HEK293 (cell line): ENCODE results near the gene RXYLT1.

Source experiments
- CTCF ChIA-PET: fragments of 350-600 bp; formaldehyde crosslinking; extraction: SDS; loops from one replicate; lab custom pipeline; 2021; ENCODE audit warnings: antibody characterized with exemption; lab: Yijun Ruan, JAX
- POLR2A ChIA-PET: fragments of 300-600 bp; formaldehyde crosslinking; extraction: SDS; loops from one replicate; lab custom pipeline; 2020; ENCODE audit warnings: antibody characterized with exemption, inconsistent platforms; lab: Yijun Ruan, JAX
- H3K27ac ChIP-seq: fragments of 200-500 bp; sonication (Bioruptor generic); 2 replicates; pipeline ENCODE4 v1.5.1; 2014; ENCODE audit warnings: low read depth, low read length, control low read depth, inconsistent platforms; ENCODE audit errors: extremely low read depth
- H3K36me3 ChIP-seq, 2 experiments: fragments of 200-500 bp in 1 of 2; sonication (Bioruptor generic) in 1 of 2; 1 replicate in 1 of 2; 2 replicates in 1 of 2; pipeline ENCODE4 v1.5.1; 2014 to 2017; ENCODE audit warnings: inconsistent platforms in 2 of 2, low read length in 2 of 2; ENCODE audit not compliant: control insufficient read depth in 2 of 2, insufficient read depth in 1 of 2
- H3K4me1 ChIP-seq: fragments of 200-500 bp; sonication (Bioruptor generic); 2 replicates; pipeline ENCODE4 v1.5.1; 2014; ENCODE audit warnings: mild to moderate bottlenecking, low read length, inconsistent platforms; ENCODE audit not compliant: control insufficient read depth, insufficient read depth
- H3K4me3 ChIP-seq: 2 replicates; pipeline ENCODE4 v1.5.1; 2011; ENCODE audit warnings: low read depth, mild to moderate bottlenecking, control low read depth, low read length, moderate library complexity
- H3K9me3 ChIP-seq: fragments of 200-500 bp; sonication (Bioruptor generic); 2 replicates; pipeline ENCODE4 v1.5.1; 2014; ENCODE audit warnings: low read depth, low read length, inconsistent platforms; ENCODE audit not compliant: control insufficient read depth, insufficient read depth
- BCL11A ChIP-seq: fragments of 450-650 bp; formaldehyde crosslinking; IDR thresholded peaks from 2 replicates; pipeline ENCODE4 v1.5.1; 2016; ENCODE audit warnings: low read depth, missing biosample characterization, missing genetic modification characterization
- GLIS2 ChIP-seq: fragments of 450-650 bp; formaldehyde crosslinking; IDR thresholded peaks from 2 replicates; pipeline ENCODE4 v1.5.1; 2016; ENCODE audit warnings: missing biosample characterization, missing genetic modification characterization
- SP2 ChIP-seq: fragments of 450-650 bp; formaldehyde crosslinking; IDR thresholded peaks from 2 replicates; pipeline ENCODE4 v1.5.1; 2016; ENCODE audit warnings: missing biosample characterization, missing genetic modification characterization
- YY2 ChIP-seq: fragments of 450-650 bp; formaldehyde crosslinking; IDR thresholded peaks from 2 replicates; pipeline ENCODE4 v1.5.1; 2016; ENCODE audit warnings: missing biosample characterization, missing genetic modification characterization
- ZBTB17 ChIP-seq: fragments of 450-650 bp; formaldehyde crosslinking; IDR thresholded peaks from 2 replicates; pipeline ENCODE4 v1.5.1; 2016; ENCODE audit warnings: missing biosample characterization, missing genetic modification characterization
- ZEB2 ChIP-seq: fragments of 450-650 bp; formaldehyde crosslinking; IDR thresholded peaks from 2 replicates; pipeline ENCODE4 v1.5.1; 2016; ENCODE audit warnings: missing biosample characterization, missing genetic modification characterization
- ZNF341 ChIP-seq: fragments of 450-650 bp; formaldehyde crosslinking; IDR thresholded peaks from 2 replicates; pipeline ENCODE4; 2016; ENCODE audit warnings: low read depth, missing biosample characterization, missing genetic modification characterization
- ZNF394 ChIP-seq: fragments of 450-650 bp; formaldehyde crosslinking; IDR thresholded peaks from 2 replicates; pipeline ENCODE4 v1.5.1; 2016; ENCODE audit warnings: missing biosample characterization, missing genetic modification characterization, mild to moderate bottlenecking, moderate library complexity, borderline replicate concordance
- ZNF426 ChIP-seq: fragments of 450-650 bp; formaldehyde crosslinking; IDR thresholded peaks from 2 replicates; pipeline ENCODE4 v1.5.1; 2017; ENCODE audit warnings: missing biosample characterization, missing genetic modification characterization, mild to moderate bottlenecking, inconsistent platforms, moderate library complexity
- ZNF473 ChIP-seq: fragments of 450-650 bp; formaldehyde crosslinking; IDR thresholded peaks from 2 replicates; pipeline ENCODE4 v1.5.1; 2017; ENCODE audit warnings: missing biosample characterization, missing genetic modification characterization
- ZNF488 ChIP-seq: fragments of 450-650 bp; formaldehyde crosslinking; IDR thresholded peaks from 2 replicates; pipeline ENCODE4 v1.5.1; 2016; ENCODE audit warnings: missing biosample characterization, missing genetic modification characterization
- ZNF518A ChIP-seq: fragments of 450-650 bp; formaldehyde crosslinking; conservative IDR thresholded peaks from 2 replicates; pipeline ENCODE4 v1.5.1; 2016; ENCODE audit warnings: low read depth, missing biosample characterization, missing genetic modification characterization
- ZNF544 ChIP-seq: fragments of 450-650 bp; formaldehyde crosslinking; IDR thresholded peaks from 2 replicates; pipeline ENCODE4 v1.5.0; 2017; ENCODE audit warnings: missing biosample characterization, missing genetic modification characterization
- ZNF558 ChIP-seq: fragments of 450-650 bp; formaldehyde crosslinking; IDR thresholded peaks from 2 replicates; pipeline ENCODE4 v1.5.1; 2016; ENCODE audit warnings: missing biosample characterization, missing genetic modification characterization
- ZNF560 ChIP-seq: fragments of 450-650 bp; formaldehyde crosslinking; IDR thresholded peaks from 2 replicates; pipeline ENCODE4 v1.5.1; 2017; ENCODE audit warnings: missing biosample characterization, missing genetic modification characterization, borderline replicate concordance
- ZNF596 ChIP-seq: fragments of 450-650 bp; IDR thresholded peaks from 2 replicates; pipeline ENCODE4 v1.5.0; 2018; ENCODE audit warnings: missing biosample characterization, mild to moderate bottlenecking, missing genetic modification characterization, moderate library complexity
- ZNF701 ChIP-seq: fragments of 450-650 bp; formaldehyde crosslinking; IDR thresholded peaks from 2 replicates; pipeline ENCODE4 v1.5.1; 2016; ENCODE audit warnings: missing biosample characterization, missing genetic modification characterization
- ZNF768 ChIP-seq: fragments of 450-650 bp; formaldehyde crosslinking; IDR thresholded peaks from 2 replicates; pipeline ENCODE4 v1.5.1; 2018; ENCODE audit warnings: missing biosample characterization, mild to moderate bottlenecking, missing genetic modification characterization
- ZSCAN18 ChIP-seq: fragments of 450-650 bp; formaldehyde crosslinking; IDR thresholded peaks from 2 replicates; pipeline ENCODE4 v1.5.1; 2016; ENCODE audit warnings: missing biosample characterization, missing genetic modification characterization
- ZSCAN4 ChIP-seq: fragments of 450-650 bp; formaldehyde crosslinking; IDR thresholded peaks from 2 replicates; pipeline ENCODE4 v1.5.1; 2017; ENCODE audit warnings: missing biosample characterization, missing genetic modification characterization

The RXYLT1 gene

GRCh38 chr12:63828867-63829266, 49.2 kb downstream of the RXYLT1 start:
- H3K27ac ChIP-seq, result no peak overlapping the region
- H3K4me1 ChIP-seq, result no peaks in the 10 kb centered on the region
- no peak for TF ChIP-seq YY2 (tag by site-specific recombination)
- no peak for TF ChIP-seq BCL11A (tag by site-specific recombination)
- TF ChIP-seq GLIS2, result no peak
- no peak for TF ChIP-seq ZNF488 (tag by site-specific recombination)
- no peak for TF ChIP-seq ZNF560 (tag by site-specific recombination)
- TF ChIP-seq ZNF596, result peak; percentile 22; the same call in 1 of the 2 replicates
- TF ChIP-seq ZNF544 (tag by site-specific recombination), result no peak
- TF ChIP-seq, all 188 proteins: peak for 1
- no peak overlapping the region for H3K4me3 ChIP-seq
- CTCF ChIA-PET, result interaction anchor here (0.6 kb wide), 1 partner anchor 562 kb away, joined by 3 read pairs; the partner anchor contains the start of gene C12orf56
- H3K9me3 ChIP-seq, result no peaks in the 10 kb centered on the region
- POLR2A ChIA-PET, result no interaction called here
- no peaks in the 10 kb centered on the region for H3K36me3 ChIP-seq

DNA sequence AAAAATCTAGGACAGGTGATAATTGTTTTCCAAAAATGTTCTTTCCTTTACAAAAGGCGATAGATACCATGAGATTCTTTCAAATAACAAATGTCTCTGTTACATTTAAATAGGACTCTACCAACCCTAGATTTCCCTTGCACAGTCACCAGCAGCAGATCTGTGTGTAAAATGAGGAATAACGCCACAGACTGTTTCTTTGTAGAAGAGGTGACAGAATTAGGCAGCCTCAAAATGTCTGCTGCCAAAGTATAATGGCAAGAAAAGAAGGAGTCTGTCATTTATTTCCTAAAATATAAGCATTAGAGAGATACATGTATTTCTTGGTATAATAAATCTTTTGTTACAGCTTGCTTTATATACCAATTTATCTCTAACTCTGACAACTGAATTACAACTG, 56.3 kb downstream of the RXYLT1 start:
- ChIA-PET CTCF (interaction anchor here (0.6 to 2.7 kb wide), 6 partner anchors 10 to 440 kb away, joined by 3 to 16 read pairs (median 4); no protein-coding TSS in a partner anchor), POLR2A (interaction anchor here (0.7 kb wide), 1 partner anchor 319 kb away, joined by 3 read pairs; no protein-coding TSS in a partner anchor)
- Histone ChIP-seq H3K4me3 (no peak overlapping the region), H3K9me3 (no peaks in the 10 kb centered on the region), H3K4me1 (no peaks in the 10 kb centered on the region), H3K27ac (no peak overlapping the region), H3K36me3 (no peaks in the 10 kb centered on the region)
- no peak for TF ChIP-seq ZNF768 (tag by site-specific recombination)

DNA sequence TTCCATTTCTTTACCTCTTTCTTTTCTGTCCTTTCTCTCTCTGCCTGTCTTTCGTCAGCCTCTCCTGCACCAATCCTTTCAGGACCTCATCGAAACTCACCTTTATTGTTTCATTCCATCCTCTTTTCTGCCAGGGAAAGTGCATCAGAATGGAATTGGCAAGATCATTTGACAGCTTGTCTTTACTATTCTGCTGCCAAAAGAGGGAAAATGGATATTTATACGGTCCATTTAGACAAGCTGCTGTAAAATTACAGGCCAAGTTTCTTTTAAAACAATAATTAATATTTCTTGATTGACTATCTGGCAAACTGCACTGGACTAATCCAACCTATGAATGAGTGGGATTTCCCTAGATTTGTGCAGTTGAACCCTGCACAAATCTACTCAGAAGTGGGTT, 57.2 kb downstream of the RXYLT1 start:
- CTCF ChIA-PET, result interaction anchor here (0.5 to 2.7 kb wide), 5 partner anchors 11 to 875 kb away, joined by 3 to 16 read pairs (median 4); no protein-coding TSS in a partner anchor
- no peaks in the 10 kb centered on the region for H3K4me1 ChIP-seq
- POLR2A ChIA-PET, result no interaction called here
- no peak for TF ChIP-seq ZNF426 (tag by site-specific recombination)
- no peak for TF ChIP-seq ZSCAN4 (tag by site-specific recombination)
- no peak for TF ChIP-seq SP2 (tag by site-specific recombination)
- no peak for TF ChIP-seq ZSCAN18 (tag by site-specific recombination)
- no peak for TF ChIP-seq ZBTB17 (tag by site-specific recombination)
- no peak for TF ChIP-seq ZNF558
- TF ChIP-seq ZEB2 (tag by site-specific recombination), result no peak
- TF ChIP-seq ZNF518A (tag by site-specific recombination), result no peak
- TF ChIP-seq ZNF341 (tag by site-specific recombination), result no peak
- TF ChIP-seq ZNF701 (tag by site-specific recombination), result no peak
- TF ChIP-seq ZNF473, result no peak
- TF ChIP-seq ZNF394 (tag by site-specific recombination), result no peak

More for the DNA sequence above, 57.2 kb downstream of the RXYLT1 start:
- Histone ChIP-seq H3K4me3 (no peak overlapping the region), H3K27ac (no peak overlapping the region), H3K36me3 (no peaks in the 10 kb centered on the region), H3K9me3 (no peaks in the 10 kb centered on the region)
